ENCODE measurements around the gene PTPRG. TPM values are rescaled to one million over a fixed set of nuclear protein-coding genes. Genes with fewer than 3 reads are reported as not detected.

Gene PTPRG
- total RNA-seq, 1 donor from 2014 or later: 0.22 TPM

GRCh38 chr3:61853912-61854311, 292.5 kb downstream of the PTPRG start:
- ChIA-PET POLR2A (no interaction called here), CTCF (no interaction called here)
- DNase-seq (no peak), ATAC-seq (ENCODE audit: low read depth) (no peak)
- Mint-ChIP-seq H3K36me3 (ENCODE audit: low read depth) (no peaks in the 10 kb centered on the region), H3K4me3 (no peak overlapping the region), H3K27ac (no peak overlapping the region), H3K27me3 (no peaks in the 10 kb centered on the region), H3K9me3 (no peaks in the 10 kb centered on the region), H3K4me1 (no peaks in the 10 kb centered on the region)
- TF ChIP-seq, protein P1, sequence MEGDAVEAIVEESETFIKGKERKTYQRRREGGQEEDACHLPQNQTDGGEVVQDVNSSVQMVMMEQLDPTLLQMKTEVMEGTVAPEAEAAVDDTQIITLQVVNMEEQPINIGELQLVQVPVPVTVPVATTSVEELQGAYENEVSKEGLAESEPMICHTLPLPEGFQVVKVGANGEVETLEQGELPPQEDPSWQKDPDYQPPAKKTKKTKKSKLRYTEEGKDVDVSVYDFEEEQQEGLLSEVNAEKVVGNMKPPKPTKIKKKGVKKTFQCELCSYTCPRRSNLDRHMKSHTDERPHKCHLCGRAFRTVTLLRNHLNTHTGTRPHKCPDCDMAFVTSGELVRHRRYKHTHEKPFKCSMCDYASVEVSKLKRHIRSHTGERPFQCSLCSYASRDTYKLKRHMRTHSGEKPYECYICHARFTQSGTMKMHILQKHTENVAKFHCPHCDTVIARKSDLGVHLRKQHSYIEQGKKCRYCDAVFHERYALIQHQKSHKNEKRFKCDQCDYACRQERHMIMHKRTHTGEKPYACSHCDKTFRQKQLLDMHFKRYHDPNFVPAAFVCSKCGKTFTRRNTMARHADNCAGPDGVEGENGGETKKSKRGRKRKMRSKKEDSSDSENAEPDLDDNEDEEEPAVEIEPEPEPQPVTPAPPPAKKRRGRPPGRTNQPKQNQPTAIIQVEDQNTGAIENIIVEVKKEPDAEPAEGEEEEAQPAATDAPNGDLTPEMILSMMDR (IDR thresholded peaks at IDR 0.05): no peak
- intact Hi-C loops (cut with micrococcal nuclease): no loop called here

GRCh38 chr3:61855211-61855610, 293.8 kb downstream of the PTPRG start:
- Mint-ChIP-seq H3K4me3 (no peak overlapping the region), H3K9me3 (peaks cover 3% of the 10 kb centered on the region), H3K27me3 (no peaks in the 10 kb centered on the region), H3K36me3 (ENCODE audit: low read depth) (no peaks in the 10 kb centered on the region), H3K27ac (no peak overlapping the region), H3K4me1 (no peaks in the 10 kb centered on the region)
- TF ChIP-seq, protein P1 (IDR thresholded peaks at IDR 0.05): no peak
- intact Hi-C loops (cut with micrococcal nuclease): no loop called here
- ChIA-PET CTCF (no interaction called here), POLR2A (no interaction called here)
- no peak for ATAC-seq (ENCODE audit: low read depth)
- no peak for DNase-seq

GRCh38 chr3:61857297-61857696, 295.9 kb downstream of the PTPRG start:
- no peak for ATAC-seq (ENCODE audit: low read depth)
- H3K4me1 Mint-ChIP-seq: no peaks in the 10 kb centered on the region
- H3K36me3 Mint-ChIP-seq (ENCODE audit: low read depth): no peaks in the 10 kb centered on the region
- ChIA-PET CTCF (interaction anchor here (0.6 kb wide), 1 partner anchor 330 kb away, joined by 3 read pairs; no protein-coding TSS in a partner anchor), POLR2A (no interaction called here)
- no peaks in the 10 kb centered on the region for H3K27me3 Mint-ChIP-seq
- DNase-seq: no peak
- no peak overlapping the region for H3K4me3 Mint-ChIP-seq
- TF ChIP-seq, protein P1 (IDR thresholded peaks at IDR 0.05): no peak
- no peak overlapping the region for H3K27ac Mint-ChIP-seq
- intact Hi-C loops (cut with micrococcal nuclease): no loop called here
- peaks cover 3% of the 10 kb centered on the region for H3K9me3 Mint-ChIP-seq

DNA sequence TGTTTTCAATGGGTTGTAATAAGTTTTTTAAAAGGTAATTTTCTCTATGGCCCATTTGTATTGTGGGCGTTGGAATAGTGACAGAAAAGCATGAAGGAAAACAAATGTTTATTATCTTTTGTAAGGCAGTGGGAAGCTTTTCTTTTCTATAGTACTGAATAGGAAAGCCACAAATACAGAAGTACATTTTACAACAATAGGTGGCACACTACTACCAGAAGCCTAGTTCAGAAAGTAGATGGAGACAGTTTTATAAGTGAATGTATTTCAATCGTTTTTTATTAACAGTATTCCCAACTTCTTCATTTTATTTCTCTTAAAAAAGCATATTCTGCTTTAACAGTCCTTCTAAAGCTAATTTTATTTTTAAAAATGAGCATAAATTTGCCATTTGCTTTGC, 296.7 kb downstream of the PTPRG start:
- no peaks in the 10 kb centered on the region for H3K27me3 Mint-ChIP-seq
- ATAC-seq (ENCODE audit: low read depth): no peak
- DNase-seq: no peak
- TF ChIP-seq, protein P1 (IDR thresholded peaks at IDR 0.05): no peak
- no peak overlapping the region for H3K4me3 Mint-ChIP-seq
- no peaks in the 10 kb centered on the region for H3K4me1 Mint-ChIP-seq
- peaks cover 3% of the 10 kb centered on the region for H3K9me3 Mint-ChIP-seq
- no peak overlapping the region for H3K27ac Mint-ChIP-seq
- ChIA-PET CTCF (interaction anchor here (1.4 kb wide), 1 partner anchor 78 kb away, joined by 6 read pairs; no protein-coding TSS in a partner anchor), POLR2A (no interaction called here)
- intact Hi-C loops (cut with micrococcal nuclease): loop anchor here (1.0 kb wide), 1 partner anchor 78 kb away; no protein-coding TSS in a partner anchor
- H3K36me3 Mint-ChIP-seq (ENCODE audit: low read depth): no peaks in the 10 kb centered on the region

DNA sequence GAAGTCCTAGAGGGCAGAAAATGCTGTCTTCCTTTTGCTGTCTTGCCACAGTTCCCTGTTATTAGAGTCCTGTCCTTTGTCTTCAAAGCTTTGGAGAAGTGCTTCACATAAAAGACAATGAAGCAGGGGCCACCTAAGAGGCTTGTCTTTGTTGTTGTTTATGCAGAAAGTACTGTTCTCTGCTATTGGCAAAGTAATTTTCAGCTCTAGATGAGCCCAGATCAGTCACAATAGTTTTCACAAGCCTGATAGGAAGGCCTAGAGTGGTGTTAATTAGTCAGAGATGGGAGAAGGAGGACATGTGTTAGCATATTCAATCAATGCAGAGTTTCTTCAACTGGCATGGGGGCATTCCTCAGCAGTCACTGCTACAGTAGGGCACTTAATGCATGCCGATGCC, 300.0 kb downstream of the PTPRG start:
- H3K9me3 Mint-ChIP-seq: peaks cover 3% of the 10 kb centered on the region
- no peak overlapping the region for H3K27ac Mint-ChIP-seq
- H3K4me3 Mint-ChIP-seq: no peak overlapping the region
- intact Hi-C loops (cut with micrococcal nuclease): no loop called here
- CTCF ChIA-PET: no interaction called here
- H3K4me1 Mint-ChIP-seq: no peaks in the 10 kb centered on the region
- POLR2A ChIA-PET: no interaction called here
- no peaks in the 10 kb centered on the region for H3K27me3 Mint-ChIP-seq
- no peak for DNase-seq
- TF ChIP-seq, protein P1 (IDR thresholded peaks at IDR 0.05): no peak
- ATAC-seq (ENCODE audit: low read depth): no peak
- no peaks in the 10 kb centered on the region for H3K36me3 Mint-ChIP-seq (ENCODE audit: low read depth)

All from activated B cell treated with CpG ODN at 0.5 μM for 24 hours (primary cell).